H1 (cell line): Measurements from ENCODE around the gene PFDN1. TPM values are rescaled to one million over a fixed set of nuclear protein-coding genes. Genes with fewer than 3 reads are reported as not detected.

Experiments used
- CTCF ChIA-PET: fragments of 300-600 bp; sonication (Branson Sonifier 250); formaldehyde crosslinking; loops from one replicate; lab custom pipeline; 2021; ENCODE audit not compliant: partially characterized antibody; lab: Charles Lee
- POLR2A ChIA-PET: fragments of 300-600 bp; sonication (Branson Sonifier 250); formaldehyde crosslinking; loops from one replicate; lab custom pipeline; 2021; ENCODE audit warnings: inconsistent platforms; ENCODE audit not compliant: partially characterized antibody; lab: Charles Lee
- DNase-seq, 2 experiments: peaks; one replicate each; pipeline versions ENCODE4 v3.0.0 to v3.0.0-alpha.2; 2010 to 2022; ENCODE audit warnings: low spot score in 2 of 2, low read depth in 1 of 2, mixed read lengths in 1 of 2
- FAIRE-seq: peaks from 2 replicates; lab custom pipeline; 2011; peaks lifted over from hg19 to GRCh38; lab: Jason Lieb, UNC
- H2AFZ ChIP-seq: 2 replicates; pipeline ENCODE4 v1.8.1; 2012; ENCODE audit warnings: low read length, inconsistent platforms
- H2AK5ac ChIP-seq: 2 replicates; pipeline ENCODE4 v1.6.1; 2013; ENCODE audit warnings: low read depth, low read length
- H2BK120ac ChIP-seq: replicated peaks from 2 replicates; pipeline ENCODE3; 2013; ENCODE audit warnings: low read depth, low read length, inconsistent platforms
- H2BK12ac ChIP-seq: 2 replicates; pipeline ENCODE4 v1.6.1; 2013; ENCODE audit warnings: low read depth, low read length
- H2BK15ac ChIP-seq: 2 replicates; pipeline ENCODE4 v1.6.1; 2013; ENCODE audit warnings: low read length
- H2BK20ac ChIP-seq: 2 replicates; pipeline ENCODE4 v1.6.1; 2013; ENCODE audit warnings: low read length
- H2BK5ac ChIP-seq: 2 replicates; pipeline ENCODE4 v1.6.1; 2013; ENCODE audit warnings: low read depth, low read length
- H3K14ac ChIP-seq: 2 replicates; pipeline ENCODE4 v1.6.1; 2013; ENCODE audit warnings: inconsistent platforms; ENCODE audit not compliant: insufficient read length
- H3K18ac ChIP-seq: 2 replicates; pipeline ENCODE4 v1.6.1; 2013; ENCODE audit warnings: low read length; ENCODE audit errors: extremely low read depth
- H3K23ac ChIP-seq: 2 replicates; pipeline ENCODE4 v1.6.1; 2013; ENCODE audit warnings: inconsistent platforms; ENCODE audit not compliant: insufficient read length
- H3K23me2 ChIP-seq: 2 replicates; pipeline ENCODE4 v1.6.1; 2013; ENCODE audit warnings: low read depth, low read length
- H3K27ac ChIP-seq: 2 replicates; pipeline ENCODE4 v1.6.1; 2011; ENCODE audit warnings: low read depth, low read length, inconsistent platforms
- H3K27me3 ChIP-seq, 4 experiments: replicated peaks in 1 of 4; 1 replicate in 1 of 4; 2 replicates in 3 of 4; pipeline versions ENCODE4 v1.6.1 to v1.8.1; 2011 to 2013; ENCODE audit warnings: low read length in 3 of 4, mild to moderate bottlenecking in 3 of 4, inconsistent platforms in 2 of 4, mixed read lengths in 2 of 4, moderate library complexity in 1 of 4; ENCODE audit not compliant: control insufficient read depth in 3 of 4, insufficient read depth in 3 of 4; ENCODE audit errors: extremely low read depth in 1 of 4
- H3K36me3 ChIP-seq, 4 experiments: 2 replicates each; pipeline versions ENCODE4 v1.6.1 to v1.8.1; 2011 to 2013; ENCODE audit warnings: mild to moderate bottlenecking in 4 of 4, low read length in 3 of 4, moderate library complexity in 2 of 4, control low read depth in 1 of 4, inconsistent platforms in 1 of 4; ENCODE audit not compliant: insufficient read depth in 4 of 4, control insufficient read depth in 2 of 4
- H3K4ac ChIP-seq: replicated peaks from 2 replicates; pipeline ENCODE3; 2013; ENCODE audit warnings: low read length, low read depth, mixed read lengths, inconsistent platforms; ENCODE audit not compliant: insufficient read length
- H3K4me1 ChIP-seq, 4 experiments: replicated peaks in 1 of 4; 1 replicate in 1 of 4; 2 replicates in 3 of 4; pipeline versions ENCODE4 v1.6.1 to v1.8.1; 2011 to 2013; ENCODE audit warnings: low read length in 3 of 4, inconsistent platforms in 2 of 4, mixed read lengths in 1 of 4; ENCODE audit not compliant: insufficient read depth in 4 of 4, control insufficient read depth in 3 of 4
- H3K4me2 ChIP-seq, 2 experiments: 2 replicates each; pipeline versions ENCODE4 v1.6.1 to v1.8.1; 2011 to 2013; ENCODE audit warnings: low read depth in 2 of 2, low read length in 2 of 2, control low read depth in 1 of 2, inconsistent platforms in 1 of 2, mild to moderate bottlenecking in 1 of 2; ENCODE audit not compliant: insufficient read depth in 1 of 2
- H3K4me3 ChIP-seq, 4 experiments: fragments of 200-600, 300-600 bp in 1 of 4; sonication (generic), shearing (Covaris generic), sonication (Bioruptor Twin) in 1 of 4; 2 replicates each; pipeline versions ENCODE4 v1.5.1 to v1.8.1; 2011 to 2016; ENCODE audit warnings: low read length in 4 of 4, low read depth in 3 of 4, control low read depth in 2 of 4, inconsistent platforms in 2 of 4, mild to moderate bottlenecking in 2 of 4, mixed read lengths in 1 of 4, moderate library complexity in 1 of 4; ENCODE audit not compliant: insufficient read depth in 2 of 4; ENCODE audit errors: extremely low read depth in 1 of 4
- H3K56ac ChIP-seq: replicated peaks from 2 replicates; pipeline ENCODE3; 2013; ENCODE audit warnings: low read depth, mild to moderate bottlenecking, mixed read lengths, low read length, inconsistent platforms; ENCODE audit not compliant: insufficient read length
- H3K79me1 ChIP-seq: 2 replicates; pipeline ENCODE4 v1.6.1; 2013; ENCODE audit warnings: low read depth, low read length, control low read depth
- H3K79me2 ChIP-seq, 2 experiments: 2 replicates each; pipeline versions ENCODE4 v1.6.1 to v1.8.1; 2012 to 2013; ENCODE audit warnings: low read length in 2 of 2, mild to moderate bottlenecking in 2 of 2, inconsistent platforms in 1 of 2; ENCODE audit not compliant: insufficient read depth in 2 of 2, control insufficient read depth in 1 of 2
- H3K9ac ChIP-seq, 4 experiments: replicated peaks in 1 of 4; 1 replicate in 1 of 4; 2 replicates in 3 of 4; pipeline versions ENCODE4 v1.6.1 to v1.8.1; 2011 to 2013; ENCODE audit warnings: low read depth in 3 of 4, low read length in 3 of 4, control low read depth in 2 of 4, mild to moderate bottlenecking in 2 of 4, moderate library complexity in 2 of 4, inconsistent platforms in 1 of 4; ENCODE audit errors: extremely low read depth in 1 of 4
- H3K9me3 ChIP-seq, 2 experiments: 2 replicates each; pipeline versions ENCODE4 v1.6.1 to v1.8.1; 2012 to 2013; ENCODE audit warnings: mild to moderate bottlenecking in 2 of 2, moderate library complexity in 2 of 2, control low read depth in 1 of 2, inconsistent platforms in 1 of 2, low read depth in 1 of 2, low read length in 1 of 2, mixed read lengths in 1 of 2; ENCODE audit not compliant: insufficient read depth in 2 of 2
- H4K20me1 ChIP-seq, 2 experiments: replicated peaks in 1 of 2; 2 replicates each; pipeline versions ENCODE3 to v1.8.1; 2011 to 2013; ENCODE audit warnings: inconsistent platforms in 2 of 2, low read length in 2 of 2, mild to moderate bottlenecking in 1 of 2; ENCODE audit not compliant: insufficient read depth in 2 of 2, control insufficient read depth in 1 of 2
- H4K5ac ChIP-seq: 2 replicates; pipeline ENCODE4 v1.6.1; 2013; ENCODE audit warnings: low read length, low read depth, mixed read lengths, inconsistent platforms; ENCODE audit not compliant: insufficient read length
- H4K8ac ChIP-seq: 2 replicates; pipeline ENCODE4 v1.8.0; 2013; ENCODE audit warnings: mild to moderate bottlenecking, moderate library complexity, low read length, inconsistent platforms; ENCODE audit not compliant: insufficient read depth; ENCODE audit errors: extremely low read depth
- H4K91ac ChIP-seq: replicated peaks from 2 replicates; pipeline ENCODE3; 2013; ENCODE audit warnings: low read length, mixed read lengths, inconsistent platforms; ENCODE audit not compliant: insufficient read length
- BACH1 ChIP-seq: IDR thresholded peaks from 2 replicates; pipeline ENCODE4 v1.6.1; 2012; ENCODE audit warnings: low read length, improper control_type of control experiment
- BCL11A ChIP-seq, 2 experiments: IDR thresholded peaks; one replicate each; pipeline ENCODE4 v1.6.1; 2011; ENCODE audit warnings: low read depth in 2 of 2, low read length in 2 of 2, mild to moderate bottlenecking in 2 of 2
- EZH2 ChIP-seq: fragments of 200-600 bp; sonication (generic); IDR thresholded peaks from 2 replicates; pipeline ENCODE4 v1.7.1; 2012; ENCODE audit warnings: low read depth, mild to moderate bottlenecking, moderate library complexity, low read length, inconsistent platforms; ENCODE audit not compliant: severe bottlenecking
- NRF1 ChIP-seq: IDR thresholded peaks from 2 replicates; pipeline ENCODE4 v1.6.1; 2011; ENCODE audit warnings: mild to moderate bottlenecking, low read depth, low read length, improper control_type of control experiment
- RXRA ChIP-seq: IDR thresholded peaks from 2 replicates; pipeline ENCODE4 v1.6.1; 2011; ENCODE audit warnings: low read depth, mild to moderate bottlenecking, low read length, moderate library complexity; ENCODE audit not compliant: insufficient read depth
- SP2 ChIP-seq: IDR thresholded peaks from 2 replicates; pipeline ENCODE4 v1.6.1; 2012; ENCODE audit warnings: mild to moderate bottlenecking, low read length, inconsistent platforms
- SP4 ChIP-seq: IDR thresholded peaks from 2 replicates; pipeline ENCODE4 v1.6.1; 2012; ENCODE audit warnings: low read length, inconsistent platforms
- YY1 ChIP-seq: IDR thresholded peaks from 2 replicates; pipeline ENCODE4 v1.6.1; 2011; ENCODE audit warnings: low read depth, mild to moderate bottlenecking, low read length
- WGBS, 2 experiments: shearing (Covaris generic) in 1 of 2; methylation state at CpG; one replicate each; pipeline versions ENCODE4 v1.1.6 to v1.1.7; 2013 to 2015; ENCODE audit warnings: low lambda C conversion rate in 2 of 2, mixed read lengths in 2 of 2, inconsistent platforms in 1 of 2, low coverage in 1 of 2, missing lambda C conversion rate in 1 of 2; ENCODE audit not compliant: insufficient replicate concordance in 2 of 2, insufficient coverage in 1 of 2, insufficient read length in 1 of 2; ENCODE audit errors: extremely low coverage in 1 of 2, missing lambda C conversion rate in 1 of 2; 5-methylcytosine and 5-hydroxymethylcytosine counted together
- polyA plus RNA-seq, 7 experiments: library from polyadenylated mRNA; depleted of rRNA in 3 of 7; stranded (reverse) in 5 of 7; unstranded in 2 of 7; fragments of >200 nt in 5 of 7; fragments of 200-250 nt in 2 of 7; gene quantifications; 1 replicate in 5 of 7; 2 replicates in 1 of 7; 4 replicates in 1 of 7; pipeline versions ENCODE4 v1.2.1 to v1.2.3, GENCODE V29; 2011 to 2013; ENCODE audit warnings: missing spikeins in 2 of 7, mixed read lengths in 2 of 7
- total RNA-seq: library from RNA; stranded (reverse); fragmentation: NEBNext Ultra II Directional; extraction: Animal tissue kit (Norgen Biotek cat#: 25700); gene quantifications from 2 replicates; pipeline ENCODE4 v1.2.1, GENCODE V29; 2021
- TF ChIP-seq, protein P1 (sequence below): IDR thresholded peaks from 2 replicates; pipeline ENCODE4 v1.6.1; 2012; ENCODE audit warnings: inconsistent platforms

Gene PFDN1
- total and polyA plus RNA-seq, 2 of the 8 experiments (the other 6 are each of a cell fraction or from before 2014, with no cell fraction given): 53.0 to 89.6 TPM

DNA sequence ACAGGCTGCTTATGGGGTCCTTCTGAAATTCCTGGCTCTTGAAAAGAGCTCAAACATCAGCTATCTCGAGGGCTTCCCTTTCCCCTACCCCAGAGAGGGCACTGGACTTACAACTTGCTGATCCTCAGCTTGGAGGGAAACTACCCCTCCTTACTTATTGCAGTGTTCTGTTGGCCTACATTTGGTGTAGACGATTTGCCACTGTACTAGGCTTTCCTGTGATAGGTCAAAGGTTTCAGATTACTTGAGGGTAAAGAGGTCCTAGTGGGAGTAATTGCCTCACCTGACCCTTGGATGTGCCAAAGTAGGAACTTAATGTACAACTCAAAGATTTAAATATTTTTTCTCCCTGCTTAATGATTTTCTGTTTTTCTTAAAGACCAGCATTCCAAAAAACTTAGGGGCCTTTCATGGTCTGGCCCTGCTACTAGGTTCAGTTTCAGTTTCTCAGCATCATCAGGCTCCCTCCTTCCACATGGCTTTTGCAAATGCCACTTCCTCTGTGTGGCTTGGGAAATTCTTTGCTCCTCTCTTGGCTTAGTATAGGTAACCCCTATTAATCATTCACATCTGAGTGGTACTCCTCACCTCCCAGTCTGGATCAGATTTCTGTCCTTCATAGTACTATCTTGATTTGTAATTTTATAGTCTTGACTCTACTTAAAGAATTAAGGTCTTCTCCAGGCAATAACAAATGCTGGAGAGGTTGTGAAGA, 95.5 kb downstream of the PFDN1 start:
- Histone ChIP-seq H3K23me2 (no peaks in the 10 kb centered on the region), H3K4ac (no peak overlapping the region), H4K20me1 (no peaks in the 10 kb centered on the region), H3K27ac (no peak overlapping the region), H2AFZ (no peak overlapping the region), H3K4me3 (no peak overlapping the region), H3K14ac (no peak overlapping the region), H3K9ac (no peak overlapping the region), H3K23ac (no peak overlapping the region), H3K27me3 (no peaks in the 10 kb centered on the region), H2BK5ac (no peak overlapping the region), H2AK5ac (no peak overlapping the region), H2BK120ac (no peak overlapping the region), H3K9me3 (no peaks in the 10 kb centered on the region), H3K36me3 (no peaks in the 10 kb centered on the region), H2BK15ac (no peak overlapping the region), H3K79me1 (no peaks in the 10 kb centered on the region), H4K91ac (no peak overlapping the region), H3K79me2 (no peaks in the 10 kb centered on the region), H3K4me1 (peaks cover 0 to 5% (median 4%) of the 10 kb centered on the region in 4 experiments; a peak in 5 of 7 replicates), H4K8ac (no peak overlapping the region), H3K18ac (no peak overlapping the region), H3K56ac (no peak overlapping the region), H2BK12ac (no peak overlapping the region), H2BK20ac (no peak overlapping the region), H3K4me2 (no peak overlapping the region), H4K5ac (no peak overlapping the region)
- no peak for FAIRE-seq
- TF ChIP-seq NRF1 (no peak), BCL11A (IDR thresholded peaks at IDR 0.05; ENCODE audit: low read depth in 2 of 2, low read length in 2 of 2) (no peak), EZH2 (no peak), YY1 (no peak), BACH1 (no peak), SP2 (no peak), SP4 (no peak), RXRA (no peak)
- TF ChIP-seq, protein P1, sequence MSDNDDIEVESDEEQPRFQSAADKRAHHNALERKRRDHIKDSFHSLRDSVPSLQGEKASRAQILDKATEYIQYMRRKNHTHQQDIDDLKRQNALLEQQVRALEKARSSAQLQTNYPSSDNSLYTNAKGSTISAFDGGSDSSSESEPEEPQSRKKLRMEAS: no peak
- DNase-seq: no peak
- 93% methylated on average over 2 of the region's 2 CpGs; no CpG with 5 or more reads in 1 of the 2 experiments for WGBS, 2 experiments
- ChIA-PET POLR2A (no interaction called here), CTCF (interaction anchor here (1.2 to 2.7 kb wide), 12 partner anchors 10 to 151 kb away, joined by 3 to 55 read pairs (median 10); no protein-coding TSS in a partner anchor)
